ENCODE measurements around the gene GNAI1.

Gene GNAI1

DNA sequence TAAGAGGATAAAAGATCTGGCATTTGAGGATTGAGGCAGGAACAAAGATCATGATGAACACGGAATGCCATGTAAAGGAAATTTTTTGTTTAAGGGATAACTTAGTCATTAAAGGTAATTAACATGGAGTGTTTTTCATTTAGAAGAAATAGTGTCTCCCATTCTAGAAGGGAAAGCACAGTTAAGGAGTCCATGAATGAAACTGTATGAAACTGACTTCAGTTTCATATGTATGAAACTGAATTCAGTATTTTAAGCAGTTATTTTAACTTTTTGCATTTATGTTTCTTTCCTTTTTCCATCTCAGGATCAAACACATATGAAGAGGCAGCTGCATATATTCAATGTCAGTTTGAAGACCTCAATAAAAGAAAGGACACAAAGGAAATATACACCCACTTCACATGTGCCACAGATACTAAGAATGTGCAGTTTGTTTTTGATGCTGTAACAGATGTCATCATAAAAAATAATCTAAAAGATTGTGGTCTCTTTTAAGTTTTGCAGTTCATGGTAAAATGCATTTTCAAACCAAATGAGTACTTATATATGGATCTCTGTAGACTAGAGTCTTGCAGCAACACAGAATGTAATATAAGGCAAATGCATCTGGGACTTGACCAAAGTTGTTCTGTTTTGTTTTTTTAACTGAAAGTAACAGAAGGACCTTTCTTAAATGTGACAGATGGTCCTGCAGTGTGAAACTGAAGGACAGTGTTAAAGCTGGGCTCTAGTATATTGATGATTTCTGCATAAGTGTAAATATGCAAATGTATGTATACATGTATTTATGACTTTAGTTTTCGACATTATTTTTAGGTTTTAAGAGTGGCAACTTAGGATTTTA lies 82.6 kb downstream of the GNAI1 start:
- Histone ChIP-seq H3K4me1 (ENCODE audit: control insufficient read depth in 1 of 2, insufficient read depth in 2 of 2, low read length in 2 of 2) (no peaks in the 10 kb centered on the region), H3K4me3 (ENCODE audit: low read depth in 1 of 2, low read length in 2 of 2) (no peak overlapping the region)

DNA sequence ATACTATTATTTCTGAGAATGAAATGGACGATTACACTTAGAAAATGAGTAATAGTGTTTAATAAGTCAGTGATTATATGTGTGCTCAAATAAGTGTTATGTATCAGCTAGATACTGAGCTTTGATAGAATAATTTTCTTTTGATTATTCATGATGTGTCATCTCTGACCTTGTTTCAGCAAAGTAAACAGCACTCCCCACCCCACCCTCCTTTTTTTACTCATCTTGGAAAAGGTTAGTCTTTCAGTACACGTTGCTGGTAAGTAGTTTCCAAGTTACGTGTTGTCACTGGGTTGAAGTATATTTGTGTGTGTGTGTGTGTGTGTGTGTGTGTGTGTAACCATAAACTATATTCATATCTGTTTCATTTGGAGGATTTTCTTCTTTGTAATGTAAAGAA lies 84.1 kb downstream of the GNAI1 start:
- H3K4me3 ChIP-seq (ENCODE audit: low read depth in 1 of 2, low read length in 2 of 2): no peak overlapping the region
- no peaks in the 10 kb centered on the region for H3K4me1 ChIP-seq (ENCODE audit: control insufficient read depth in 1 of 2, insufficient read depth in 2 of 2, low read length in 2 of 2)
- no peaks in the 10 kb centered on the region for H3K27me3 ChIP-seq (ENCODE audit: low read depth, low read length)
- no peak overlapping the region for H3K27ac ChIP-seq (ENCODE audit: low read length)
- peaks cover 3 to 5% of the 10 kb centered on the region in 2 donors for H3K36me3 ChIP-seq (ENCODE audit: control insufficient read depth in 1 of 2, insufficient read depth in 2 of 2, low read length in 2 of 2)
- no peaks in the 10 kb centered on the region for H3K9me3 ChIP-seq (ENCODE audit: control insufficient read depth in 1 of 2, low read length in 2 of 2)

More for the DNA sequence above, 82.6 kb downstream of the GNAI1 start:
- Histone ChIP-seq H3K36me3 (ENCODE audit: control insufficient read depth in 1 of 2, insufficient read depth in 2 of 2, low read length in 2 of 2) (peaks cover 5 to 8% of the 10 kb centered on the region in 2 donors), H3K27me3 (ENCODE audit: low read depth, low read length) (no peaks in the 10 kb centered on the region), H3K27ac (ENCODE audit: low read length) (no peak overlapping the region), H3K9me3 (ENCODE audit: control insufficient read depth in 1 of 2, low read length in 2 of 2) (no peaks in the 10 kb centered on the region)

DNA sequence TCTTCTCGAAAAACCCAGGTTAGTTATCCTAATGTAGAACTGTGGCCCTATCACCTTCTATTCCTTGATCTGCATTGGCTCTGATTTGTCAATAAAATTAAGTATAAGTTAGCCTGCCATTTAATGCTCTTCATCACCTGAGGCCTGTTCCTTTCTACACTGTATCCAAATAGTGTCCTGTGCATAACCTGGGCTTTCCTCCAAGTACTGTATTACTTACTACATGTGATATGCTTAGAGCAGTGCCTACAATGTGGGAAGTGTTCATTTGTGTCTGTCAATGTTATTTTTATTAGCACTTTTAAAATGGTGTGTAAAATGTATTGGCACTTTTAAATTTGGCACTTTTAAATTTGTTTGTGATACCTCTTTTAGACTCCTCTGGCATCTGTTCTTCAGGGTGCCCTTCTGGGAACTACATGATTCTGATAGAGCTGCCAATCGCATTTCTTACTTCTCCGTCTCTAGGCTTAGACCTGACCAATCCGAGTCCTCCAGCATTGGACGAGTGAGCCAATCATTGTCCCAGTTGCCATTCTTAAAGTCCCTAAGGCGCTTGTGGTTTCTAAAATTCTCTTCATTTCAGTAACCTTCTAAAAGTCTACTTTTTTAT lies 85.5 kb downstream of the GNAI1 start:
- no peaks in the 10 kb centered on the region for H3K4me1 ChIP-seq (ENCODE audit: control insufficient read depth in 1 of 2, insufficient read depth in 2 of 2, low read length in 2 of 2)
- H3K27ac ChIP-seq (ENCODE audit: low read length): no peak overlapping the region
- peaks cover 3 to 5% of the 10 kb centered on the region in 2 donors for H3K36me3 ChIP-seq (ENCODE audit: control insufficient read depth in 1 of 2, insufficient read depth in 2 of 2, low read length in 2 of 2)
- H3K9me3 ChIP-seq (ENCODE audit: control insufficient read depth in 1 of 2, low read length in 2 of 2): no peaks in the 10 kb centered on the region
- no peaks in the 10 kb centered on the region for H3K27me3 ChIP-seq (ENCODE audit: low read depth, low read length)
- H3K4me3 ChIP-seq (ENCODE audit: low read depth in 1 of 2, low read length in 2 of 2): no peak overlapping the region

DNA sequence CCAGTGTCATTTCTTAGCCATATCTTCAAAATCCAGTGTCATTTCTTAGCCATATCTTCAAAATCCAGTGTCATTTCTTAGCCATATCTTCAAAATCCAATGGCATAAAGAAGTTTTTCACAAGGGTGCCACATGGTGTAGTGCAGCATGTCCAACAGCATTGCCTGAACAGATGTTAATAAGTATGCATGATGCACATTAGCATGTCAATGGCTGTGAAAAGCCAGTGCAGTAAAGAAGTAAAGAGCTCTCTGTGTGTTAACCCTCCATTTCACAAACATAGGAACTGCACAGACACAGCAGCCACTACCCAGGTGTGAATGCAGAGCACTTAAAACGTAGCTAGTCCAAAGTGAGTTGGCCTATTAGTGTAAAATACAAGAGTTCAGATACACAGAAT lies 89.8 kb downstream of the GNAI1 start:
- Histone ChIP-seq H3K9me3 (ENCODE audit: control insufficient read depth in 1 of 2, low read length in 2 of 2) (no peaks in the 10 kb centered on the region), H3K4me1 (ENCODE audit: control insufficient read depth in 1 of 2, insufficient read depth in 2 of 2, low read length in 2 of 2) (no peaks in the 10 kb centered on the region), H3K27ac (ENCODE audit: low read length) (no peak overlapping the region), H3K4me3 (ENCODE audit: low read depth in 1 of 2, low read length in 2 of 2) (no peak overlapping the region), H3K36me3 (ENCODE audit: control insufficient read depth in 1 of 2, insufficient read depth in 2 of 2, low read length in 2 of 2) (peaks cover 0 to 3% of the 10 kb centered on the region in 2 donors), H3K27me3 (ENCODE audit: low read depth, low read length) (no peaks in the 10 kb centered on the region)

DNA sequence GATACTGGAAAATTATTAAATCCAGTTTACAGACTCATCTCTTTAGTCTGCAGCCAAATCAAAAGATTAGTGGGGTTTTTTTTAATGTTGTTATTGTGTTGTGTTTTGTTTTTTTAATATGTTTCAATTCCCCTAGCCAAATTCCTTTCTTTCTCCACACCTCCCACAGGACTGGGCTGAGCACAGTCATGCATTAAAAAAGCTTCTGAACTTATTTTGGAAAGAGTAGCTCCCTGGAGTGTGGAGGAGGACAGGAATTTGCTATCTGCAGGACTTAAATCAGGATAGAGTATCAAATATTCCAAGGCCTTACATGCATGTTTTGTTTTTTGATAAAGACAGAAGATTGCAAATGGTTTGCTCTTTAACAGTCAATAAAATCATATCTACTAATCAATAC lies 90.7 kb downstream of the GNAI1 start:
- Histone ChIP-seq H3K36me3 (ENCODE audit: control insufficient read depth in 1 of 2, insufficient read depth in 2 of 2, low read length in 2 of 2) (no peaks in the 10 kb centered on the region), H3K4me3 (ENCODE audit: low read depth in 1 of 2, low read length in 2 of 2) (no peak overlapping the region), H3K27ac (ENCODE audit: low read length) (no peak overlapping the region), H3K9me3 (ENCODE audit: control insufficient read depth in 1 of 2, low read length in 2 of 2) (no peaks in the 10 kb centered on the region), H3K27me3 (ENCODE audit: low read depth, low read length) (no peaks in the 10 kb centered on the region), H3K4me1 (ENCODE audit: control insufficient read depth in 1 of 2, insufficient read depth in 2 of 2, low read length in 2 of 2) (no peaks in the 10 kb centered on the region)

DNA sequence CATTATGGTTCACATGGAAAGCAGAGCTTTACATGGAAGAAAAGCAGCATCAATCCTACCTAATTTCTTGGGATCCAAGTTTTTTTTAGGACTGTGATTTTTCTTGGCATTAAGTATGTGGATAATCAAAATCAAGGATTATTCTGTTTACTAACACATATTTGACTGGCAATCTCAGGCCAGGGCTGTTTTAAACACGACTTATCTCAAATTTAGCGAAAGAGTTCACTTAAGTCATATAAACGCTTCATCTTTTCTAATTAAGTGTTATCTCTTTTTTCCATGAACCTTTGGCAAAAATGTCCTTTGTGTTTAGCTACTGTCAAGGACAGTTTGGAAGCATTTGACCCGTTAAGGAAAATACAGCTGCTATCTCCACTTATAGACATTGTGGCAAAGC lies 92.0 kb downstream of the GNAI1 start:
- Histone ChIP-seq H3K4me3 (ENCODE audit: low read depth in 1 of 2, low read length in 2 of 2) (no peak overlapping the region), H3K27me3 (ENCODE audit: low read depth, low read length) (no peaks in the 10 kb centered on the region), H3K36me3 (ENCODE audit: control insufficient read depth in 1 of 2, insufficient read depth in 2 of 2, low read length in 2 of 2) (no peaks in the 10 kb centered on the region), H3K9me3 (ENCODE audit: control insufficient read depth in 1 of 2, low read length in 2 of 2) (no peaks in the 10 kb centered on the region), H3K4me1 (ENCODE audit: control insufficient read depth in 1 of 2, insufficient read depth in 2 of 2, low read length in 2 of 2) (no peaks in the 10 kb centered on the region), H3K27ac (ENCODE audit: low read length) (no peak overlapping the region)

DNA sequence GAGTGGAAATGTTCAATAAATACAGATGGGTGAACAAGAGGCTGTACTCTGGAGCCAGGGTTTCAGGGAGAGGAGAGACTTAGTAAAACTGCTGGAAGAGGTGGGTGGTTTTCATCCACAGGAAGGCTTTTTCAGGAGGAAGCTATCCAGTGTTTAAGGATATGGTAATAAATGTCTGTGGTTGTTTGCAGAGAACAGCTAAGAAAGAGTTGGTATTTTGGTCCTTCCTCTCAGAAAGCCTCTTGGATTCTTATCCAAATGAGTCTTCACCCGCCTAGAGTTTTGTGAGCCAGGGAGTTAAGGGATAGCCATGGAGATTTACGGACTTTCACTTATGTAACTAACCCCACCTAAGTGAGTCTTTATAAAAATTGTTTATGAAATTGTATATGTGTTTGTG lies 95.7 kb downstream of the GNAI1 start:
- H3K4me3 ChIP-seq (ENCODE audit: low read depth in 1 of 2, low read length in 2 of 2): no peak overlapping the region
- H3K27ac ChIP-seq (ENCODE audit: low read length): no peak overlapping the region
- H3K27me3 ChIP-seq (ENCODE audit: low read depth, low read length): no peaks in the 10 kb centered on the region
- H3K9me3 ChIP-seq (ENCODE audit: control insufficient read depth in 1 of 2, low read length in 2 of 2): no peaks in the 10 kb centered on the region
- H3K4me1 ChIP-seq (ENCODE audit: control insufficient read depth in 1 of 2, insufficient read depth in 2 of 2, low read length in 2 of 2): no peaks in the 10 kb centered on the region
- H3K36me3 ChIP-seq (ENCODE audit: control insufficient read depth in 1 of 2, insufficient read depth in 2 of 2, low read length in 2 of 2): no peaks in the 10 kb centered on the region

DNA sequence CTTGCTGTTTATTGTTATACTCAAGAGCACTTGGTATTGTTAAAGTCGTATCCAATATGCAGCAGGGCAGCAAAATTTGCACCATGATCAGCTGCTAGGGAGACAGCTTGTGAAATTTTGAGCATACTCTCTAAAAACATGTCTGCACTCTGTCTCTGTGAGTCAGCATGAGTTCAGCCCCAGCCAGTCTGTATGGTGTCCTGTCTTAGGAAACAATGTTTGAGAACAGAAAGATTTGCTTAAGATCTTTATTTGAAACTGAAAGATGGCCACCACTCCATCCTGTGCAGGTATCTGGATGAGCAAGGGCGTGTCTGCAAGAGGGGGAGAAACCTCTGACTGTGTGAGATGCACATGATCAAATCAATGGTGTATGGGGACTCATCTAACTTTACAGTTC lies 97.1 kb downstream of the GNAI1 start:
- H3K27me3 ChIP-seq (ENCODE audit: low read depth, low read length): no peaks in the 10 kb centered on the region
- H3K4me1 ChIP-seq (ENCODE audit: control insufficient read depth in 1 of 2, insufficient read depth in 2 of 2, low read length in 2 of 2): no peaks in the 10 kb centered on the region
- no peaks in the 10 kb centered on the region for H3K9me3 ChIP-seq (ENCODE audit: control insufficient read depth in 1 of 2, low read length in 2 of 2)
- H3K36me3 ChIP-seq (ENCODE audit: control insufficient read depth in 1 of 2, insufficient read depth in 2 of 2, low read length in 2 of 2): no peaks in the 10 kb centered on the region
- H3K4me3 ChIP-seq (ENCODE audit: low read depth in 1 of 2, low read length in 2 of 2): no peak overlapping the region
- H3K27ac ChIP-seq (ENCODE audit: low read length): no peak overlapping the region

DNA sequence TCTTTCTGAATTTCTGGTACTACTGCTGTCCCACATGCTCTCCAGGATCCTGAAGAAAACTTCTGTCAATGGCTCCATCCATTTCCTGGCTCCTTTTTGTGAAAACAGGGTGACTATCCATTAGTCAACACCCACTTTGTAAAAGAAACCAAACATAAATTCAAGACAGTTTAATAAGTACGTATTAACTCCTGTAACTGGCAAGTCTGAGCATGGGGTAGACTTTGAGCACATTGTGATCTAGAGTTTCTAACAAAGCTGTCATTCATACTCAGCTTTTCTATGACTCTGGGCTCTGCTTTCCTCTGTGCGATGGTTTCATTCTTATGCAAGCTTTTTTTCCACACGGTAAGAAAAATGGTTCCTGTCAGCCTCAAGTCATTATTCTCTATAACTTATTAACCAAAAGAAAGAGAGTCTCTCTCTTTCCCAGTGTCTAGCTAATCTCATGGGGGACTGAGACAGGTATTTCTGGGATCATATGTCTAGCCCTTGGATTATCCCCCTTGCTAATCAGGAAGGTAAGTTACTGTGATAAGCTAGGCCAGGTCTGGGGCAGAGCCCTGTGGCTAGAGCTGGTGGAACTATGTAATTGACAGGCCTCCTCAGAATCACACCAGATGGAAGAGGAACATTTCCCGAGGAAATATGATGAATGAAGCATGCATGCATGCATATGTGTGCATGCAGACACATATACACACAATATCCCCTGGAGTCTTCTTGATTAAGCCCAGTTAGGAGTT lies 98.5 kb downstream of the GNAI1 start:
- Histone ChIP-seq H3K36me3 (ENCODE audit: control insufficient read depth in 1 of 2, insufficient read depth in 2 of 2, low read length in 2 of 2) (no peaks in the 10 kb centered on the region), H3K27me3 (ENCODE audit: low read depth, low read length) (no peaks in the 10 kb centered on the region)

DNA sequence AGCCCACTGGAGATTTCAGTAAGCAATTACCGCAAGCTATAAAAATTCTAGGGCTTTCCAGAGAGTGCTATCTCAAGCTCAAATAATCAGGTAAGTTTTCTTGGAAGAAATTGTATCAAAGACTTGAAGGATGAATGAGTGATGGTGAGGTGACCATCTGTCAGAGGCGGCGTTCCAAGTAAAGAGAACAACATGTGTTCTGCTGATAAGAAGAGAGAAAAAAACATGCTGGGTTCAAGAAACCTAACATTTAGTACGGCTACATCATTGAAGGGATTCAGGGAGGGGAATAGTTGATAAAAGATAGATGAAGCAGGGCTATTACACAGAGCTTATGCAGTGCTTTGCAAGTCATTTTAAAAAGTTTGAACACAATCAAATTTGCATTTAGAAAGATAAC lies 100.7 kb downstream of the GNAI1 start:
- no peaks in the 10 kb centered on the region for H3K36me3 ChIP-seq (ENCODE audit: control insufficient read depth in 1 of 2, insufficient read depth in 2 of 2, low read length in 2 of 2)
- no peaks in the 10 kb centered on the region for H3K4me1 ChIP-seq (ENCODE audit: control insufficient read depth in 1 of 2, insufficient read depth in 2 of 2, low read length in 2 of 2)
- H3K27me3 ChIP-seq (ENCODE audit: low read depth, low read length): no peaks in the 10 kb centered on the region
- H3K9me3 ChIP-seq (ENCODE audit: control insufficient read depth in 1 of 2, low read length in 2 of 2): no peaks in the 10 kb centered on the region
- H3K27ac ChIP-seq (ENCODE audit: low read length): no peak overlapping the region
- no peak overlapping the region for H3K4me3 ChIP-seq (ENCODE audit: low read depth in 1 of 2, low read length in 2 of 2)

More for the DNA sequence above, 98.5 kb downstream of the GNAI1 start:
- H3K9me3 ChIP-seq (ENCODE audit: control insufficient read depth in 1 of 2, low read length in 2 of 2): no peaks in the 10 kb centered on the region
- H3K4me1 ChIP-seq (ENCODE audit: control insufficient read depth in 1 of 2, insufficient read depth in 2 of 2, low read length in 2 of 2): no peaks in the 10 kb centered on the region
- no peak overlapping the region for H3K4me3 ChIP-seq (ENCODE audit: low read depth in 1 of 2, low read length in 2 of 2)
- H3K27ac ChIP-seq (ENCODE audit: low read length): no peak overlapping the region

DNA sequence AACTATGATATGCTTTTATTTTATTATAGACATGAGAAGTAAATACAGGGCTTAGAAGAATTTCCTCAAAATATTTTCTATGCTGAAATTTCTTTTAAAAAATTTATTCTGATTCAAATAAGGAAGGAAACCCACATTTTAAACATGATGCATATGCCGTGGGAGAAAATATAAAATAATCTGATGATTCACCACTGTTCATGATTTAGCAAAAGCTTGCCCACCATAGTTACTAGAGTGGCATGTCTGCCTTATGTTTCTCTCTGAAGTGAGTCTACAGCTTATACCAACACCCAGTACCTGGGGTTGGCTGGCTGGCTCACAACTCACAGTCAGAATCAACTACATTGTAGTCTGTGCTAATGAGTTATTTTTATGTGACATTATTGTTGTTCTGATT lies 102.0 kb downstream of the GNAI1 start:
- H3K27ac ChIP-seq (ENCODE audit: low read length): no peak overlapping the region
- no peaks in the 10 kb centered on the region for H3K36me3 ChIP-seq (ENCODE audit: control insufficient read depth in 1 of 2, insufficient read depth in 2 of 2, low read length in 2 of 2)
- H3K9me3 ChIP-seq (ENCODE audit: control insufficient read depth in 1 of 2, low read length in 2 of 2): no peaks in the 10 kb centered on the region
- no peaks in the 10 kb centered on the region for H3K27me3 ChIP-seq (ENCODE audit: low read depth, low read length)
- H3K4me1 ChIP-seq (ENCODE audit: control insufficient read depth in 1 of 2, insufficient read depth in 2 of 2, low read length in 2 of 2): no peaks in the 10 kb centered on the region
- H3K4me3 ChIP-seq (ENCODE audit: low read depth in 1 of 2, low read length in 2 of 2): no peak overlapping the region
